ENCODE measurements around the gene PALM2AKAP2.

PALM2AKAP2 gene

DNA sequence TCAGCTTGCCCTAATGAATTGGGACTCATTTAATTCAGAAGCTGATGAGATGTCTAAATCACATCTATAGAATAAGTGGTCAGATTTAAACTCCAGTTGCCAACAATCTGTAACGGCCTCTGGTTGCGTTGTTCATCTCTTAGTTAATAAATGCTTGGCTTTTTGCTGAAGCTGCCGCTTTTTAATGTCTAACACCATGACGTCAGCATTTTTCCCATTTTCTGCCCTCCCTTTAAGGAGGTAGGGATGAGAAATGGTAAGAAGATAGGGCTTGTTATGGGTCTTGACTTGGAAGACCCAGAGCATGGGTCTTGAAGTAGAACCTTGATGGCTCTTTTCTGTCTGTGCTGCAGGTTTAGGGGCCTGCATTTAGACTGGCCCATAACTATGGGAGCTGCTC lies 33.3 kb downstream of the PALM2AKAP2 start:
- Histone ChIP-seq H3K27me3 (ENCODE audit: insufficient read depth, poor library complexity, severe bottlenecking) (no peaks in the 10 kb centered on the region), H3K36me3 (ENCODE audit: low read depth) (no peaks in the 10 kb centered on the region), H3K4me3 (ENCODE audit: severe bottlenecking) (no peak overlapping the region), H3K27ac (ENCODE audit: poor library complexity, severe bottlenecking) (no peak overlapping the region), H3K9me3 (ENCODE audit: severe bottlenecking) (no peaks in the 10 kb centered on the region), H3K4me1 (ENCODE audit: insufficient read depth, poor library complexity, severe bottlenecking) (peaks cover 34% of the 10 kb centered on the region)
- ATAC-seq (ENCODE audit: low read depth), result no peak
- DNase-seq (ENCODE audit: low spot score), result no peak
- TF ChIP-seq, protein P1, sequence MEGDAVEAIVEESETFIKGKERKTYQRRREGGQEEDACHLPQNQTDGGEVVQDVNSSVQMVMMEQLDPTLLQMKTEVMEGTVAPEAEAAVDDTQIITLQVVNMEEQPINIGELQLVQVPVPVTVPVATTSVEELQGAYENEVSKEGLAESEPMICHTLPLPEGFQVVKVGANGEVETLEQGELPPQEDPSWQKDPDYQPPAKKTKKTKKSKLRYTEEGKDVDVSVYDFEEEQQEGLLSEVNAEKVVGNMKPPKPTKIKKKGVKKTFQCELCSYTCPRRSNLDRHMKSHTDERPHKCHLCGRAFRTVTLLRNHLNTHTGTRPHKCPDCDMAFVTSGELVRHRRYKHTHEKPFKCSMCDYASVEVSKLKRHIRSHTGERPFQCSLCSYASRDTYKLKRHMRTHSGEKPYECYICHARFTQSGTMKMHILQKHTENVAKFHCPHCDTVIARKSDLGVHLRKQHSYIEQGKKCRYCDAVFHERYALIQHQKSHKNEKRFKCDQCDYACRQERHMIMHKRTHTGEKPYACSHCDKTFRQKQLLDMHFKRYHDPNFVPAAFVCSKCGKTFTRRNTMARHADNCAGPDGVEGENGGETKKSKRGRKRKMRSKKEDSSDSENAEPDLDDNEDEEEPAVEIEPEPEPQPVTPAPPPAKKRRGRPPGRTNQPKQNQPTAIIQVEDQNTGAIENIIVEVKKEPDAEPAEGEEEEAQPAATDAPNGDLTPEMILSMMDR (IDR thresholded peaks at IDR 0.05; ENCODE audit: poor library complexity, severe bottlenecking), result no peak

DNA sequence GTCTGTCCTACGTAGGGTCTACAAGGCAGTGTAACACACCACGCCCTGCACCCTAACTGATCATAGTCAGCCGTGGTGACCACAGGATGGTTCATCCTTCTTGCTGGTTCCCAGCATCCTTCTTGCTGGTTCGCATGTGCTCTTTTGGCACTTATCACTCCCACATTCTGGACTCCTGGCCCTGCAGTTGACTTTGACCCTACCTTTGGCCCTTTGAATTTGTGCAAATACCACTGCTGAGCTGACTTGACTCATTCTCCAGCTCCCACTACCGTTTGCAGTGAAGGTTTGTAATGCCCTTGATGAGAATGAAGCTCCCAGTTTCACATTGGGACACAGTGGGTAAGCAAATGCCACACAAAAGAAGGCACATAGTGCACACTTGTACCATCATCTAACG lies 33.8 kb downstream of the PALM2AKAP2 start:
- Histone ChIP-seq H3K27ac (ENCODE audit: poor library complexity, severe bottlenecking) (no peak overlapping the region), H3K27me3 (ENCODE audit: insufficient read depth, poor library complexity, severe bottlenecking) (no peaks in the 10 kb centered on the region), H3K9me3 (ENCODE audit: severe bottlenecking) (no peaks in the 10 kb centered on the region), H3K4me3 (ENCODE audit: severe bottlenecking) (no peak overlapping the region), H3K4me1 (ENCODE audit: insufficient read depth, poor library complexity, severe bottlenecking) (peaks cover 34% of the 10 kb centered on the region), H3K36me3 (ENCODE audit: low read depth) (no peaks in the 10 kb centered on the region)
- DNase-seq (ENCODE audit: low spot score) (no peak), ATAC-seq (ENCODE audit: low read depth) (no peak)
- TF ChIP-seq, protein P1 (IDR thresholded peaks at IDR 0.05; ENCODE audit: poor library complexity, severe bottlenecking), result no peak

DNA sequence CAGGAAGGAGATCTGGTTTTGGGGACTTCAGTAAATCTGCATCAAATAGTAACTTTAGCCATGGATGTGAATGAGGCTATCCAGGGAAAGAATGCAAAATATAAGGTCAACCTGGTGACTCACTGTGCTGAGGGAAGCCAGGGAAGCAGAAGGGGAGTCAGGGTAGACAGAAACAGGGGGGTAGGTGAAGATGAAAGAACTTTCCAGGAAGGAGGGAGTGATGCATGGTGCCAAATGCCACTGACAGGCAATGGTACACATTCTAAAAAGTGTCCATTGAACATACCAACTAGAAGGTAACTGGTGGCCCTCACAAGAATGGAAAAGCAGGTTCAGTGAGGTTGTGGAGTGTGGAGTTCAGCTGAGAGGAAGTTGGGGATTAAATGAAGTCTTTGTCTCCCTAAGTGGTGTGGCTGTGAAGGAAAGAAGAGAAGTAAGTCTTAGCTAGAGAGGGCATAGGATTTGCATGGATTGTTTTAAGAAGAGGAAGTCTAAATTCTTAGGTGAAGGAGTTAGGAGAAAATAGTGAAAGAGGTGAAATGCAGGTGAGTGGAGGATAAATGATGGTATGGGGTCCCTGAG lies 35.5 kb downstream of the PALM2AKAP2 start:
- Histone ChIP-seq H3K27me3 (ENCODE audit: insufficient read depth, poor library complexity, severe bottlenecking) (no peaks in the 10 kb centered on the region), H3K27ac (ENCODE audit: poor library complexity, severe bottlenecking) (peak overlapping the region; percentile 82), H3K9me3 (ENCODE audit: severe bottlenecking) (no peaks in the 10 kb centered on the region), H3K4me1 (ENCODE audit: insufficient read depth, poor library complexity, severe bottlenecking) (peaks cover 34% of the 10 kb centered on the region), H3K4me3 (ENCODE audit: severe bottlenecking) (no peak overlapping the region), H3K36me3 (ENCODE audit: low read depth) (no peaks in the 10 kb centered on the region)
- TF ChIP-seq, protein P1 (IDR thresholded peaks at IDR 0.05; ENCODE audit: poor library complexity, severe bottlenecking), result no peak
- ATAC-seq (ENCODE audit: low read depth), result no peak
- no peak for DNase-seq (ENCODE audit: low spot score)

DNA sequence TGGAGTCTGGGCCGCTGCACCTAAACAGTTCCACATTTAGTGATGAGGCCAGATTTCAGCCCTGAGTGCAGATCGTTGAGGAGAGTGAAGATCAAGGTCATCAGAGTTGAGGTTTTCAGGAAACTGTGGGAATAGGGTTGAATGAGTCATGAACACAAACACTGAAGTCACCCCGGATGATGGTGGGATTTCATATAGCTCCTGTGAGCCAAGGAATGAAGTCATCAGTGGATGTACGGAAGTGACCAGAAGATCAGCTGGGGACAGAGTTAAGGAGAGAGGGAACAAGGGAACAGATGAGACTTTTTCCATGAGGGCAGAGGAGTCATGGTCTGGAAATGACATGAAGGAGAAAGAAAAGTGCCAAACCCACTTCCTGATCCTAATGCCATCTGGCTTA lies 36.5 kb downstream of the PALM2AKAP2 start:
- Histone ChIP-seq H3K27ac (ENCODE audit: poor library complexity, severe bottlenecking) (peak overlapping the region; percentile 82), H3K4me3 (ENCODE audit: severe bottlenecking) (no peak overlapping the region), H3K4me1 (ENCODE audit: insufficient read depth, poor library complexity, severe bottlenecking) (peaks cover 34% of the 10 kb centered on the region), H3K36me3 (ENCODE audit: low read depth) (no peaks in the 10 kb centered on the region), H3K27me3 (ENCODE audit: insufficient read depth, poor library complexity, severe bottlenecking) (no peaks in the 10 kb centered on the region), H3K9me3 (ENCODE audit: severe bottlenecking) (no peaks in the 10 kb centered on the region)
- ATAC-seq (ENCODE audit: low read depth), result peak; percentile 81
- TF ChIP-seq, protein P1 (IDR thresholded peaks at IDR 0.05; ENCODE audit: poor library complexity, severe bottlenecking), result no peak
- no peak for DNase-seq (ENCODE audit: low spot score)

DNA sequence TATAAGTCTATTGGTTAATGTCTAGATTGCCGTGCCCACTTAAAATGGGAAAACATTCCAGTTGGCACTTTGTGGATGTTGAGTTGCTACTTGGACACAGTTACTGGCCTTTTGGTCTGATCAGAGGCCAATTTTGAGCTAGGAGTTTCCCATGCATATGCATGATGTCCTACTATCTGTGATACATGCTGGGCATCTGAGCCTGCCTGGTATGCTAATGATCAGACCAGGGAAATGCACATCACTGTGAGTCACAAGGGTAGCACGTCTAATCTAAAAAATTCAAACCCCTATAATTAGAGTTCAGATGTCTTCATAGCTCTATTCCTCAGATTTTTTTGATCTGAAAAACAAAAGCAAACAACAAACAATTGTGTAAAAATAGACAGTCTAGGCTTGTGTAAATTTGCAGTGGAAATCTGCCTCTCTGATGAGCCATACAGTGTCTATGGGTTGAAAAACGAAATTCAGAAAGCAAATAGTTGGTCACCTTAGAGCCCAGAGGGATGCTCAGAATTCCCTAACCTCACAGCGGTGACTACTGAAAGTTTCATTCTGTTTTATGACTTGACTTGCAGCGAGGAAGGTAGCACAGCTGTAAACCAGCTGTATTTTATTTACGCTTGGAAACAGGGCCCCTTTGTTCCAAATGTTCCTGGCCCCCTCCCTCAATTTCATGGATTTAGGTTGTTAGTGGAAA lies 37.3 kb downstream of the PALM2AKAP2 start:
- peaks cover 34% of the 10 kb centered on the region for H3K4me1 ChIP-seq (ENCODE audit: insufficient read depth, poor library complexity, severe bottlenecking)
- H3K27me3 ChIP-seq (ENCODE audit: insufficient read depth, poor library complexity, severe bottlenecking), result no peaks in the 10 kb centered on the region
- TF ChIP-seq, protein P1 (IDR thresholded peaks at IDR 0.05; ENCODE audit: poor library complexity, severe bottlenecking), result no peak
- H3K9me3 ChIP-seq (ENCODE audit: severe bottlenecking), result no peaks in the 10 kb centered on the region
- ATAC-seq (ENCODE audit: low read depth), result peak; percentile 65
- H3K27ac ChIP-seq (ENCODE audit: poor library complexity, severe bottlenecking), result peak overlapping the region; percentile 82
- H3K4me3 ChIP-seq (ENCODE audit: severe bottlenecking), result no peak overlapping the region
- H3K36me3 ChIP-seq (ENCODE audit: low read depth), result no peaks in the 10 kb centered on the region
- DNase-seq (ENCODE audit: low spot score), result no peak

Measured in RWPE2 (cell line).